CD4-positive, alpha-beta T cell treated with Interleukin-17A for 4 hours (primary cell): ENCODE data around the gene FLOT2.
"Not testable (repeated sequence)": the region's sequence is repeated elsewhere in the genome, so short reads cannot be mapped to it uniquely, and the experiment has no call there.

ENCODE experiments used
- DNase-seq: peaks from one replicate; pipeline ENCODE4 v3.0.0-alpha.2; 2020; ENCODE audit warnings: mixed read lengths

FLOT2 gene

DNA sequence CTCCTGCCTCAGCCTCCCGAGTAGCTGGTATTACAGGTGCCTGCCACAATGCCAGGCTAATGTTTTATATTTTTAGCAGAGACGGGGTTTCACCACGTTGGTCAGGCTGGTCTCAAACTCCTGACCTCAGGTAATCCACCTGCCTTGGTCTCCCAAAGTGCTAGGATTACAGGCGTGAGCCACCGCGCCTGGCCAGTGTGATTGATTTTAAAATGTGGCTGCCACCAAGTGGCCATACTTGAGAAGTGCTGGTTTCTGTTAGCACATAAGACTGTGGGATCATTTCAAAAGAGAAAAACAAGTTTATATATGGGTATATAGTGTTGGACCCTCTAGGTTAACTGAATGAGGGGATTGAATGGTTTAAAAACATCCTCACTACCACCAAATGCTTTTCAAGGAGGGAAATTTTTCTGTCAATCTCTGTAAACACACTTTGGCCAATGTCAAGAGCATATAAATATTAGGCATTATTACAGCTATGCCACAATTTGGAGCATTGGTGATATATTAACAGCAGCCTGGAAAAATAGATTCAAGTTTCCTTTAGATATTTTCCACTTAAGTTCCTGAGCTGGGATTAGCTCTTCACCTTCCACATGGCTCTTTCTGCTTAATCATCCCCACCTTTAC is 18.9 kb upstream of the FLOT2 start:
- peak; percentile 63 for DNase-seq

DNA sequence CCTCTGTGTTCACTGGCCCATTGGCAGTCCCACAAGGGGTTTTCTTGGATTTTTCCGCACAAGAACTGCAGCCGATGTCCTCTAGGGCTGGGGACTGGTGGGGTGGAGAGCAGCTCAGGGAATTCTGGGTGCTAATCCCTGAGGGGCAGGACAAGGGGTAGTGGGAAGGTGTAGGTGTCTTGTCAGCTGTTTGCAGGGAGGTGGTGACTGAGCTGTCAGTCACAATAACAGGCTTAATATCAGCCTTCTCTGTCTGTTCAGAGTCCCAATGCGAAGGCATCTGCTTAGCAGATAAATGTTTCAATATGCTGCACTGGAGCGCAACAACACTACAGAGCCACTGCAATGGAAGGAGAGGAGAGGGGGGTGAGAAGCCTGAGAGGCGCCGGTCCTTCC is 15.4 kb upstream of the FLOT2 start:
- no peak for DNase-seq

GRCh38 chr17:28912281-28912937 is 14.9 kb upstream of the FLOT2 start:
- peak; percentile 32 for DNase-seq

- no peak for DNase-seq
These were observed 14.0 kb upstream of the FLOT2 start for GRCh38 chr17:28911411-28912045.

DNA sequence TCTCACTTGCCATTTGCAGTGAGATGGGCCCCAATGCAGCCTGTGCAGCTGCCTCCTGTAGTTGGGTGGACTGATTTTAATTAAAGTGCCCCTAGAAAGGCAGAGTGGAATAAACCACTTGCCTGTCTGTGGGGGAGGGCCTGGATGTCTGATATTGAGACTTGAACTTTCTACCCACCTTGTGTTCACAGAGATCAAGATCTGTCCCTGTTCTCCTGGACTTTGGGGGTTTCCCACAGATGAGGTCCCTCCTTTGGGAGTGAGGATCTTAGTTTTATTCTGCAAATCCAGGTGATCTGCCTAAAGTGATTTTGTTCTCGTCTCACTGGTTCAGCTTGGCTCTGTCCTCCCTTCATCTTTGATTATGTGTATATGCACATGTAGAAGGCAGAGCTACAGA is 13.0 kb upstream of the FLOT2 start:
- DNase-seq: no peak

DNA sequence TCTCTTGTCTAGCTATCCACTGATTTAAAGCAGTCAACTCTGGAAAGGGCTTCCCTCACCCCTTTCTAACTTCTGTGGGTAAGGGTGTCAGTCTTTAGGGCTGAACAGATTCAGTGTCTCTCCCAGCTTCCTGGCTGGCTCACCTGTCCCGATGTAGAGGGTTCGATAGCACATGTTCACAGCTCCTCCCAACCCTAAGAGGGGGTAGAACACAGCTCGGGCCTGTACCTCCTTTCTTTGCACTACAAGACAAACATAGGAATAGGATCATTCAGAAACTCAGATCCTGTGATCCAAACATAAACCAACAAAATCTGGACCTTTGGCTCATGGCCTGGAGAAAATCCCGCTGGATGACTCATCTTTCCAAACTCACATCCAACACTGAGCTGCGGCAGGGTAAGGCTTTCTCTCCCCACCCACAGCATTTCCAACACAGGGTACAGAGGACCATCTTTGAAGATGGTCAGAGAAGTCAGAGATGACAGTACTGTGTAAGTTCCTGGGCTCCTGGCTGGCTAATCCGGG is 11.2 kb upstream of the FLOT2 start:
- no peak for DNase-seq

DNA sequence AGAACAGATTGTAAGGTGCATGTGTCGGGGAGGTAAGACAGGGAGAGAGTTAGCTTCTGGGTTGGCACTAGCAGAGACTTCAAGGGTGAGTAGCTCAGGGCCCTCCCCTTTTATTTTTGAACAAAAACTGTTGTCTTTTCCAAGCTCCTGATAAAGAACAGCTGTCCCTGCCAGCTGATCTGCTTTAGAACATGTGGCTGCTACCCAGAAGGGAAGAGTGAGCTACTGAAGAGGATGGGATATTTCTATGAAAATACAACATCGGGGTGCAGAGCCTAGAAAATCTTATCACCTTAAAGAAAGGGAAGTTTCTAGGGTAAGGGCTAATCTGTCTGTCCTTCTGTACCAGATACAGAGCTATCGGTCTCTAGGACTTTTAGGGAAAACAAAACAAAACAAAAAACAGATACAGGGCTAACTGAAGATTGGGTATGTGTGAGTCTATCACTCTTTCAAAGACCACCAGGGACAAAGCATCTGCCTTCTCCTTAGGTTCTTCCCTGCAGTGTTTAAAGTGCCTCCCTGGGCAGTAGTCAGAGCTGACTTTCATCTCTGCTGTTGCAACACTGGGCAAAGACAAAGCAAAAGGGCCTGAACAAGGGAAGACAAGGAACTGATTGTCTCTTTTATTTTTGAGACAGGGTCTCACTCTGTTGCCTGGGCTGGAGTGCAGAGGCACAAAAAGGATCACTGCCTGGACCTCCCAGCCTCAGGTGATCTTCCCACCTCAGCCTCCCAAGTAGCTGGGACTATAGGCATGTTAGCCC is 10.4 kb upstream of the FLOT2 start:
- DNase-seq: no peak

DNA sequence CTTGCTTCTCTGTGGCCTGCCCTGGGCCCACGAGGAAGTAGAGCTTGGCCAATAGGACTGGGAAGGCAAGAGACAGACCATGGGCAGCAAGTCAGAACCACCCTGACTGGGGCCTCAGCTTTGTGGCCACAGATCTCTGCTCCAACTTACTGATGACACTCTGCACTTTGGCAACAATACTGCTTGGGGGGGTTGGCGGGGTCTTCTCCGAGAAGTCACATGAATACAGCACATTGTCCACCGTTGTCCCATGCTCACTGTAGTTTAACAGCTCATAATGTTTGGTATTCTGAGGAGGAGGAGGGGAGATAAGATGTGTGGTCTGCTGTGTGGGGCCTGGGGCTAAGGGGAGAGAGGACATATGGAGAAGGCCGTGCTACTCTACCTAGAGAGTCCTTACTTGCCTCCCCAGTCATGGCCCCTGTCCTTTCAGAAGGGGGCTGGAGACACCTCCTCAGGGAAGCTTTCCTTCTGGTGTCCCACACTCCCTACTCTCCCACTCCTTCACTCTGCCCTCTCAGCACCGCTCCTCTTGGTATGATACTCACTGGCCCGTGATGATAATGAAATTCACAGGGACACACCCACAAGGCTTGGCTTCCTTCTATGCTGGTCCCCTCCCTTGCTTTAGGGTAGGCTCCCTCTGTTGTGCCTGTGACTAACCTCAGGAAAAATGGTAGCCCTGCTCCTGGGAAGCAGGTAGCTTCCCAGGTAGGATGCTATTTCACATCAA is 9.3 kb upstream of the FLOT2 start:
- no peak for DNase-seq

DNA sequence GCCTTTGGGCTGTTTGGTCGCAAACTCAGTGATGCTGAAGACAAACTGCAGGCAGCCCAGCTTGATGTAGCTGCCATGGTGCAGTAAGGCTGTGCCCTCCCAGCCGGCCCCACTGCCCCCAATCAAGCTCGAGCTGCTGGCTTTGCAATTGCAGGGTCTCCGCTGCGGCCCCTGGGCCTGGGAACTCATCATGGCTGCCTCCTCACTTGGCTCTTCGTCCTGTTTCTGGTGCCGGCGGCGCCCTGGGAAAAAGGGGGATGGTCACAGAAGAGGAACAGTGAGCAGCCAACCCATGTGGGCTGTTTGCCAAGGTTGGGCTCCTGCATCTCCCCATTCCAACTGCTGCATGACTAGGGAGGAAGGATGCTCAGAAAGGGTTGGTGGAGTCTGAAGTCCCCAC is 8.7 kb upstream of the FLOT2 start:
- no peak for DNase-seq

GRCh38 chr17:28904800-28905199 is 7.3 kb upstream of the FLOT2 start:
- DNase-seq: no peak

GRCh38 chr17:28903546-28903841 is 6.0 kb upstream of the FLOT2 start:
- DNase-seq: not testable (repeated sequence)

- DNase-seq: peak; percentile 97
These were observed 5.4 kb upstream of the FLOT2 start, which contains the start of gene DHRS13 for GRCh38 chr17:28902819-28903545. Gene DHRS13, minus strand, starts transcription at chr17:28903079. Its CDS starts 135 bp downstream, at chr17:28902944.

DNA sequence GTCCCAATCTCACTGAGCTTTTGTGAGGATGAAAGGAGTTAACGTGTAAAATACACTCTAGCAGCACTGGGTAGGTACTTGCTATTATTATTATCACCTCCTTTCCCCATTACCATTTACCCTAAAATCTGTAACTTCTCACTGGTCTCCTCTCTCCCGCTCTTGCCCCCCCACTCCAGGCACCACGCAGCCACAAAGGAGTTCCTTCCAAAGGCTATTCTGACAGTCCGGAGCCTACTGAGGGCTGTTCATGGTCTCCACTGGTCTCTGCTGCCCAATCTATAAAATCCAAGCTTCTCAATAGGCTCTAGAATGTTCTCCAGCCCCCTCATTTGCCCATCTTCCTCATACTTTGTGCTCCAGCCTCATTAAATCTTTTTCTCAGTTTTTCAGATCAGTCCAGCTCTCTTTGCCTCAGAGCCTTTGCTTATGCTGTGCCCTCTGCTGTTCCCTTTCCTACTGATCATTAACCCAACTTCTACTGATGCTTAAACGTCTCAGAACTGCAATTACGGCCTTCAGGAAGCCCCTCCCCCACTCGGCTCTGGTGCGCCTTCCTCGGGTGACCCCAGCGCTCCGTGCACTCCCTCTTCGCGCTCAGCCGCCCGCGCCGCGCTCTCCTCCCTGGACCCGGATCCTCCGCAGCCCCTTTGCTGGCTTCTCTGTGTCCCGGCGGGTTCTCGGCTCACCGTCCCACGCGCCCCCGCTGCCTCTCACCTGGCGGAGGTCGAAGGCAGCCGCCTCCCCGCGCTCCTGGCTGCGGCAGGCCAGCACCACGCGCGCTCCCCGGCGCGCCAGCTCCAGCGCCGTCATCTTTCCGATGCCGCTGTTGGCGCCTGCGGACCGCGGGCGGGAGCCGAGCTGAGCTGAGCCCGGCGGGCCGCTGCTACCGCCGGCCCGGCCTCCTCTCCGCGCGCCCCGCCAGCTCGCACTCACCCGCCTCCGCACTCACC is 4.6 kb upstream of the FLOT2 start:
- peak; percentile 75 for DNase-seq

DNA sequence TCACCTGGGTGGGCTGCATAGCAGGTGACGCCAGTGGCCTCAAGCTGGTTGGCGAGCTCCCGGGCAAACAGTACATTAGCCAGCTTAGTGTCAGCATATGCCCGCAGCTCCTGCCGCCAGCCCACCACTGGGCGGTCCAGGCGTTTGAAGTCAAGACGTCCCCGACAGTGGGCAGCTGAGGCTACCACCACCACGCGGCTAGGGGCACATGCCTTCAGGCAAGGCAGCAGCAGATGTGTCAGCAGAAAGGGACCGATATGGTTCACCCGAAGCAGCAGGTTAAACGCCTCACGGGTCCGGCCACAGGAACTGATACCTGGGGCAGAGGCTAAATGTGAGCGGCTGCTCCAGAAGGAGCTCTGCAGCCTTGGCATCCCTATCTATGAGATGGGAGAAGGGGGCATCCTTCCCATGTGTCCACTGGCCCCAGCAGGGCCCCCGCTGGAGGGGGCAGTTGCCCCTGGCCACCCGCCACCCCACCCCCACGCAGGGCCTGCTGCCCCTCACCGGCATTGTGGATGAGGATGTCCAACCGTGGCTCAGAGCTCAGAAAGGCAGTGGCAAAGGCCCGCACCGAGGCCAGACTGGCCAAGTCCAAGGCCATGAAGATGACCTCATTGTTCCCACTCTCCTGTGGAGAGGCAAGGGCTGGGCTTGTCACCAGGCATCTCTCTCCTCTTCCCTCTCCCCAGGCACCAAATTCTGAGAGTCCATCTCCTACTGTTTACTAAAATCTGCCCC is 3.6 kb upstream of the FLOT2 start:
- no peak for DNase-seq

GRCh38 chr17:28899212-28899815 is 1.8 kb upstream of the FLOT2 start:
- no peak for DNase-seq

DNA sequence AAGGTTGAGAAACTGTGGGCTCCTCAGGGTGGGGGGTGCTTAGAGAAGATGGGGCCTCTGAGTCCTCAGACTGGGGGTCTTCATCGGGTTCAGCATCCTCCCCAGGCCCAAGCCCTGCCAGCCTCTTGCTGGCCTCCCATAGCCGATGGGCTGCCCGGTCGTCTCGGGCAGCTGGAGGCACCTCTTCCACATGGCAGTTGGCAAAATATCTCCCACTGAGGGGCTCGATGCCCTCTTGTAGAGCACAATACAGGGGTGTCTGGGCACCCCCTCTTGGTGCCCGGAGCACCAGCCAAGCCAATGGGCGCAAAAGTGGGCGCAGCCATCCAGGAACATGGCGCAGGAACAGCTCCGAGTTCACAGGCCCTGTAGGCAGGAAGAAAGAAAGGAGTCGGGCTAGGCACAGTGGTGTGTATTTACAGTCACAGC is 1.0 kb upstream of the FLOT2 start:
- DNase-seq: no peak

GRCh38 chr17:28897769-28898526 is 415 bp upstream of the FLOT2 start:
- DNase-seq: peak; percentile 63

DNA sequence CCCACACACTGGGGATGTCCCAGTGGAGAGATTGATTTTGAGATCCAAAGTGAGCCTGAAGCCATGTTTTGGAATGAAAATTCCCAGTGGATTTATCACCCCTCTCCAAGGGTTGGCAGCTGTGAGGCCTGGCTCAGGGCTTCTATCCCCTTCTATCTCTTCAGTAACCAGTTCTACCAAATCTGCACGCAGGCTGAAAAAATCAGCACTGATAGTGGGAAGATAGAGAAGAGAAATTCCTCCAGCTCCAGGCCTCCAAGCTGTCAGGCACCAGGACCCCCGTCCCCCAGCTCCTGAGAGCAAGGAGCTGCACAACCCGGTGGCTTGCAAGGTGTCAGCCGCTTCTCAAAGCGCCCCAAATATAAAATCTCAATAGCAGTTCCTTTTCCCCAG is 1.0 kb downstream of the FLOT2 start:
- no peak for DNase-seq
